Measurements from ENCODE around the gene PRSS57.

Gene PRSS57

DNA sequence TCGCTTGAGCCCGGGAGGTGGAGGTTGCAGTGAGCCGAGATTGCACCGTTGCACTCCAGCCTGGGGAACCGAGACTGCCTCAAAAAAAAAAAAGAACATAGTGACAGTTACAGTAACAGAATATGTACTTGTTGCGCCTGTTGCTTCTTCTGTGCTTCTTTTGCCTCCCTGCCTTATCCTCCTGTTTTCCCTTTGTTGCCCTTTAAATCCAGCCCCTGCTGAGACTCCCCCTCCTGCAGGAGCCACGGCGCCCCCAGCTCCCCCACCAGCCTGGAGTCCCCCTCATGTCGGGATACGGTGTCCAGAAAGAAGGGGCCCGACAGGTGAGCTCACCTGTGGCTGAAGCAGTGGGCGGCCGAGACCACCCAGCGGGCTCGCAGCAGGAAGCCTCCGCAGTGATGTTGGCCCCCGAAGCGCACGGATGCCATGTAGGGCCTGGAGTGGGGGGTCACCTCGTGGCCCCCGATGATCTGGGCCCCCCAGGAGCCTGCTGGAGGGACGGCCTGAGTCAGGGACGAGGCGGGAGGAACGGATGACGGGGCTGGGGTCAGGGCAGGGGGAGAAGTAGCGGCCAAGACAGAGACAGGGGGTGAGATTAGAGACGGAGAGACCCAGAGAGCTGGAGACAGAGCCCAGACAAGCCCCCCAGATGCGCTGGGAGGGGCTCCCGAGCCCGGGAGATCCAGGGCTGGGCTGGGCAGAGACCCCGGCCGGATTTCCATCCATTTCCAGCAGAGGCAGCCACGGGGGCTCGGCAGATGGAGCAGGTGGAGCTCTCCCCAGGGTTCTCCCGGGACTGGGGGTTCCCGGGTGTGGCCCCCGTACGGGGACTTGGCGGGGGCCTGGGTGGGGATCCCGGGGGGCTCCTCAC is 536 bp downstream of the PRSS57 start:
- no peaks in the 10 kb centered on the region for H3K4me1 ChIP-seq (ENCODE audit: control insufficient read depth in 2 of 2, insufficient read depth in 2 of 2, low read length in 2 of 2)
- no peak overlapping the region for H3K4me3 ChIP-seq (ENCODE audit: low read length in 2 of 2)
- no peaks in the 10 kb centered on the region for H3K36me3 ChIP-seq (ENCODE audit: control insufficient read depth in 2 of 2, insufficient read depth in 2 of 2, low read length in 2 of 2)
- no peak overlapping the region for H3K27ac ChIP-seq (ENCODE audit: low read depth in 2 of 2, low read length in 2 of 2)
- no peaks in the 10 kb centered on the region for H3K9me3 ChIP-seq (ENCODE audit: control insufficient read depth in 2 of 2, low read length in 2 of 2)
- H3K27me3 ChIP-seq (ENCODE audit: control insufficient read depth in 2 of 2, insufficient read depth in 2 of 2, low read length in 2 of 2) = peaks cover 0 to 4% of the 10 kb centered on the region in 2 donors
- no peak overlapping the region for H3K9ac ChIP-seq (ENCODE audit: low read depth in 1 of 2, low read length in 2 of 2)

DNA sequence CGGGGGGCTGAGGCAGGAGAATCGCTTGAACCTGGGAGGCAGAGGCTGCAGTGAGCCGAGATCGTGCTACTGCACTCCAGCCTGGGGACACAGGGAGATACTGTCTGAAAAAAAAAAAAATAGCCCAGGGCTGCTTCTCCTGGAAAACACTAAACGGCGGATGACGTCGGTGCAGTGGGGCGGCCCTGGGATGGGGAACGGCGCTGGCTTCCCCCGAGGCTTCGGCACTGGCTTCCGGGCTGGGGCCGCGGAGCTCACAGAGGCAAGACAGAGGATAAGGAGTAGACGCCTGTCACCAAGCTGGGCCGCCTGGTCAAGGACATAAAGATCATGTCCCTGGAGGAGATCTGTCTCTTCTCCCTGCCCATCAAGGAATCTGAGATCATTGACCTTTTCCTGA is 5.0 kb downstream of the PRSS57 start:
- H3K36me3 ChIP-seq (ENCODE audit: control insufficient read depth in 2 of 2, insufficient read depth in 2 of 2, low read length in 2 of 2) = no peaks in the 10 kb centered on the region
- no peaks in the 10 kb centered on the region for H3K4me1 ChIP-seq (ENCODE audit: control insufficient read depth in 2 of 2, insufficient read depth in 2 of 2, low read length in 2 of 2)
- H3K4me3 ChIP-seq (ENCODE audit: low read length in 2 of 2) = no peak overlapping the region
- H3K27me3 ChIP-seq (ENCODE audit: control insufficient read depth in 2 of 2, insufficient read depth in 2 of 2, low read length in 2 of 2) = no peaks in the 10 kb centered on the region
- H3K9me3 ChIP-seq (ENCODE audit: control insufficient read depth in 2 of 2, low read length in 2 of 2) = no peaks in the 10 kb centered on the region
- H3K9ac ChIP-seq (ENCODE audit: low read depth in 1 of 2, low read length in 2 of 2) = no peak overlapping the region
- H3K27ac ChIP-seq (ENCODE audit: low read depth in 2 of 2, low read length in 2 of 2) = no peak overlapping the region

DNA sequence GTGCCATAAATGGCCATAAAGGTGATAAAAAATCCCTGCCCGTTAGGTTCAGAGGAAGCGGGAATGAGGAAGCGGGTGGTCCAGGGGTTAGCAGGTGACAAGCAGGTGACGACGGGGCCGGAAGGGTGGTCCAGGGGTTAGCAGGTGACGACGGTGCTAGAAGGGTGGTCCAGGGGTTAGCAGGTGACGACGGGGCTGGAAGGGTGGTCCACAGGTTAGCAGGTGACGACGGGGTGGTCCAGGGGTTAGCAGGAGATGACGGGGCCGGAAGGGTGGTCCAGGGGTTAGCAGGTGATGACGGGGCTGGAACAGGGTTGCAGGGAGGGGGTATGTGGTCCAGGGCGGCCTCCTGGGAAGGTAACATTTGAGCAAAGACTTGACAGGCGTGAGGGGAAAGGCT is 6.3 kb downstream of the PRSS57 start:
- H3K27ac ChIP-seq (ENCODE audit: low read depth in 2 of 2, low read length in 2 of 2) = no peak overlapping the region
- no peak overlapping the region for H3K9ac ChIP-seq (ENCODE audit: low read depth in 1 of 2, low read length in 2 of 2)
- no peaks in the 10 kb centered on the region for H3K9me3 ChIP-seq (ENCODE audit: control insufficient read depth in 2 of 2, low read length in 2 of 2)
- H3K36me3 ChIP-seq (ENCODE audit: control insufficient read depth in 2 of 2, insufficient read depth in 2 of 2, low read length in 2 of 2) = no peaks in the 10 kb centered on the region
- H3K27me3 ChIP-seq (ENCODE audit: control insufficient read depth in 2 of 2, insufficient read depth in 2 of 2, low read length in 2 of 2) = no peaks in the 10 kb centered on the region
- no peak overlapping the region for H3K4me3 ChIP-seq (ENCODE audit: low read length in 2 of 2)
- no peaks in the 10 kb centered on the region for H3K4me1 ChIP-seq (ENCODE audit: control insufficient read depth in 2 of 2, insufficient read depth in 2 of 2, low read length in 2 of 2)

DNA sequence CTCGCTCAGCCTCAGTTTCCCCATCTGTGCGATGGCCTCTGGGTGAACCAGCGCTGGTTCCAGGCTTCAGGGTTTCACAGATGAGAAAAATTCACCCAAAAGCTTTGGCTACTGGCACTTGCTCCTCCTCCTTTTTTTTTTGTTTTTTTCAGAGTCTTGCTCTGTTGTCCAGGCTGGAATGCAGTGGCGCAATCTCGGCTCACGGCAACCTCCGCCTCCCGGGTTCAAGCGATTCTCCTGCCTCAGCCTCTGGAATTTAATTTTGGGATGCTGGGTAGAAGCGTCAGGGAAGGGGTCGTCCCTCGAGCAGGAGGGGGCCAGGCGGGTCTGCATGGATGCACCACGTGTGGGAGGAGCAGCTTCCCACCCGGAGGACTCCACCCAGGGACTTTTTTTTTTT is 7.0 kb downstream of the PRSS57 start:
- Histone ChIP-seq H3K36me3 (ENCODE audit: control insufficient read depth in 2 of 2, insufficient read depth in 2 of 2, low read length in 2 of 2) (no peaks in the 10 kb centered on the region), H3K9me3 (ENCODE audit: control insufficient read depth in 2 of 2, low read length in 2 of 2) (no peaks in the 10 kb centered on the region), H3K9ac (ENCODE audit: low read depth in 1 of 2, low read length in 2 of 2) (no peak overlapping the region), H3K27ac (ENCODE audit: low read depth in 2 of 2, low read length in 2 of 2) (no peak overlapping the region), H3K4me3 (ENCODE audit: low read length in 2 of 2) (no peak overlapping the region), H3K4me1 (ENCODE audit: control insufficient read depth in 2 of 2, insufficient read depth in 2 of 2, low read length in 2 of 2) (no peaks in the 10 kb centered on the region), H3K27me3 (ENCODE audit: control insufficient read depth in 2 of 2, insufficient read depth in 2 of 2, low read length in 2 of 2) (no peaks in the 10 kb centered on the region)

DNA sequence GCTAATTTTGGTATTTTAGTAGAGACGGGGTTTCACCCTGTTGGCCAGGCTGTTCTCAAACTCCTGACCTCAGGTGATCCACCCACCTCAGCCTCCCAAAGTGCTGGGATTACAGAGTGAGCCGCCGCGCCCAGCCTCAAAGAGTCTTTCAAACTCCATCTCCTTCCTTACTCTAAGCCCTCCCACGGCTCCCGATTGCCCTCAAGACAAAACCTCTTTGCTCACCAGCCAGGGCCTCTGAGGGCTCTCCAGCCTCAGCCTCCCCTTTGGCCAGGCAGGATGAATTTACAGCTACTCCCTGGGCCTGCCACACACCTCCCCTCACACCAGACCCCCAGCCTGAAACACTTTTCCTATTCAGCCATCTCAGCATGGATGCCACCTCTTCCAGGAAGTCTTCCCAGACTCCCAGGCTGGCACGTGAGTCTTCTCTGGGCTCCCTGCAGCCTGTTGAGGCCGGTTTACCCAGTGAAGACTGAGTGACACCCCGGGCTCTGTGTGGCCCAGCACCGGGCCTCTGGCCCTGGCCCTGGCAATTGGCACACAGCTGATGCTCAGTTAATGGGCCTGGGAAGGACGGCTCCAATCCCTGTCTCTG is 7.6 kb downstream of the PRSS57 start:
- Histone ChIP-seq H3K9ac (ENCODE audit: low read depth in 1 of 2, low read length in 2 of 2) (no peak overlapping the region), H3K27me3 (ENCODE audit: control insufficient read depth in 2 of 2, insufficient read depth in 2 of 2, low read length in 2 of 2) (no peaks in the 10 kb centered on the region), H3K36me3 (ENCODE audit: control insufficient read depth in 2 of 2, insufficient read depth in 2 of 2, low read length in 2 of 2) (no peaks in the 10 kb centered on the region), H3K27ac (ENCODE audit: low read depth in 2 of 2, low read length in 2 of 2) (no peak overlapping the region), H3K4me1 (ENCODE audit: control insufficient read depth in 2 of 2, insufficient read depth in 2 of 2, low read length in 2 of 2) (no peaks in the 10 kb centered on the region), H3K9me3 (ENCODE audit: control insufficient read depth in 2 of 2, low read length in 2 of 2) (no peaks in the 10 kb centered on the region), H3K4me3 (ENCODE audit: low read length in 2 of 2) (no peak overlapping the region)

DNA sequence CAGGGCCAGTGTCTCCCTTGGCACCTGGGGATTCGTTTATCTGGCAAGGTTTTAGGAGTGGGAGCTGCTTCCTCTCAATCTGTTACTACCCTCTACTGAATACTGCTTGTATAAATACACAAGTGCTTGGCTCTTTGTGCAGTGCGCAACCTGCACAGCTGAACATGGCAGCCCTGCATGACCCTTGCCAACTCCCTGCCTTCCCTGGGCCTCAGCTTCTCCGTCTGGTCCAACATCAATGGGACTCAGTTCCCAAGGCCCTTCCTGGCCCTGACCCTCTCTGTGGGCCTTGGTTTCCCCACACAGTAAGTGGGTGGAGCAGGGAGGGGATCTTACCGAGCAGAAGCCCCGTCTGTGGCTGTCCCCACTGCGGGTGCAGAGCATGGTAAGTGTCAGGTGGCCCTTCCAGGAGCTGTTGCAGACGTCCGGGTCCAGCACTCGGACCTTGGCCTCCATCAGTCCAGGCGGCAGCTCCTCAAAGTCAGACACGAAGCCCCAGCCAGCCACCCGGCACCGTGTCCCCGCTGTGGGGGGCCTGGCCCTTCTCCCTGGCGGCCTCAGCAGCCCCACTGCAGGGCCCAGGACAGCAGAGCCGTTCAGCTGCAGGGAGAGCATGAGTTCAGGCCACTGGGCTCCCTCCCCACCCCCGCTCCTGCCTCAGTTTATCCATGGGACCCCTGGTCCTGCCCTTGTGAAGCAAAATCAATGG is 8.5 kb downstream of the PRSS57 start:
- Histone ChIP-seq H3K9me3 (ENCODE audit: control insufficient read depth in 2 of 2, low read length in 2 of 2) (no peaks in the 10 kb centered on the region), H3K4me3 (ENCODE audit: low read length in 2 of 2) (no peak overlapping the region), H3K9ac (ENCODE audit: low read depth in 1 of 2, low read length in 2 of 2) (no peak overlapping the region), H3K36me3 (ENCODE audit: control insufficient read depth in 2 of 2, insufficient read depth in 2 of 2, low read length in 2 of 2) (no peaks in the 10 kb centered on the region), H3K4me1 (ENCODE audit: control insufficient read depth in 2 of 2, insufficient read depth in 2 of 2, low read length in 2 of 2) (no peaks in the 10 kb centered on the region), H3K27me3 (ENCODE audit: control insufficient read depth in 2 of 2, insufficient read depth in 2 of 2, low read length in 2 of 2) (no peaks in the 10 kb centered on the region), H3K27ac (ENCODE audit: low read depth in 2 of 2, low read length in 2 of 2) (no peak overlapping the region)

DNA sequence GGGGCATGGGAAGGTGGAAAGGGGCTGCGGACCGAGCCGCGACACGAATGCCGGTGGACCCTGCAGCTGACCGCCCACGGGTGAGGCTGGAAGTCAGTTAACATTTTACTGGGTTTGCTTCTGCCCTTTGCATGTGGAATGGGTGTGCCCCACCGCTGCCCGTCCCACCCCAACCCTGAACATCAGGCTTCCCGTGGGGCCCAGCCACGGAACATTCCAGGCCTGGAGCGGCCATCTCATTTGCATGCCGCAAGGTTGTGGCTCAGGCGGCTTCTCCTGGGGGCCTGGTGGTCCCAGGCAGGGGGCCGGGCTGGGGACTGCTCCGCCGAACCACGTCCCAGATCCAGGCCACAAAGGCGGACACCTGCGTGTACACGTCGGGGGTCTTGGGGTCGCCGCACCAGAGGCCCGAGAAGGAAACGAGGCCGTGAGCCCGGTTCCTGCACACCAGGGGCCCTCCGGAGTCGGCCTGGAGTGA is 9.8 kb downstream of the PRSS57 start:
- H3K27ac ChIP-seq (ENCODE audit: low read depth in 2 of 2, low read length in 2 of 2) = no peak overlapping the region
- H3K27me3 ChIP-seq (ENCODE audit: control insufficient read depth in 2 of 2, insufficient read depth in 2 of 2, low read length in 2 of 2) = no peaks in the 10 kb centered on the region
- no peaks in the 10 kb centered on the region for H3K4me1 ChIP-seq (ENCODE audit: control insufficient read depth in 2 of 2, insufficient read depth in 2 of 2, low read length in 2 of 2)
- H3K36me3 ChIP-seq (ENCODE audit: control insufficient read depth in 2 of 2, insufficient read depth in 2 of 2, low read length in 2 of 2) = no peaks in the 10 kb centered on the region
- H3K9me3 ChIP-seq (ENCODE audit: control insufficient read depth in 2 of 2, low read length in 2 of 2) = no peaks in the 10 kb centered on the region
- no peak overlapping the region for H3K9ac ChIP-seq (ENCODE audit: low read depth in 1 of 2, low read length in 2 of 2)
- H3K4me3 ChIP-seq (ENCODE audit: low read length in 2 of 2) = no peak overlapping the region

DNA sequence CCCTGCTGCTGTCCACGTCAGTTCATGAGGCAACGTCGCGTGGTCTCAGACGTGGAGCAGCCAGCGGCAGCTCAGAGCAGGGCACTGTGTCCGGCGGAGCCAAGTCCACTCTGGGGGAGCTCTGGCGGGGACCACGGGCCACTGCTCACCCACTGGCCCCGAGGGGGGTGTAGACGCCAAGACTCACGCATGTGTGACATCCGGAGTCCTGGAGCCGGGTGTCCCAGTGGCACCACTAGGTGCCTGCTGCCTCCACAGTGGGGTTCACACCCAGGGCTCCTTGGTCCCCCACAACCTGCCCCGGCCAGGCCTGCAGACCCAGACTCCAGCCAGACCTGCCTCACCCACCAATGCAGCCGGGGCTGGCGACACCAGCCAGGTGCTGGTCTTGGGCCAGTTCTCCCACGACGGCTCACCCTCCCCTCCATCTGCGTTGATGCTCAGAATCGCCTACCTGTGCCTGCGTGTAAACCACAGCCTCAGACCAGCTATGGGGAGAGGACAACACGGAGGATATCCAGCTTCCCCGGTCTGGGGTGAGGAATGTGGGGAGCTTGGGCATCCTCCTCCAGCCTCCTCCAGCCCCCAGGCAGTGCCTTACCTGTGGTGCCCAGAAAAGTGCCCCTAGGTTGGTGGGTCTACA is 12.5 kb downstream of the PRSS57 start:
- H3K27me3 ChIP-seq (ENCODE audit: control insufficient read depth in 2 of 2, insufficient read depth in 2 of 2, low read length in 2 of 2) = peaks cover 0 to 2% of the 10 kb centered on the region in 2 donors
- peaks cover 1 to 7% of the 10 kb centered on the region in 2 donors for H3K4me1 ChIP-seq (ENCODE audit: control insufficient read depth in 2 of 2, insufficient read depth in 2 of 2, low read length in 2 of 2)
- no peak overlapping the region for H3K4me3 ChIP-seq (ENCODE audit: low read length in 2 of 2)
- H3K9me3 ChIP-seq (ENCODE audit: control insufficient read depth in 2 of 2, low read length in 2 of 2) = no peaks in the 10 kb centered on the region
- H3K36me3 ChIP-seq (ENCODE audit: control insufficient read depth in 2 of 2, insufficient read depth in 2 of 2, low read length in 2 of 2) = no peaks in the 10 kb centered on the region
- H3K27ac ChIP-seq (ENCODE audit: low read depth in 2 of 2, low read length in 2 of 2) = no peak overlapping the region
- H3K9ac ChIP-seq (ENCODE audit: low read depth in 1 of 2, low read length in 2 of 2) = no peak overlapping the region

DNA sequence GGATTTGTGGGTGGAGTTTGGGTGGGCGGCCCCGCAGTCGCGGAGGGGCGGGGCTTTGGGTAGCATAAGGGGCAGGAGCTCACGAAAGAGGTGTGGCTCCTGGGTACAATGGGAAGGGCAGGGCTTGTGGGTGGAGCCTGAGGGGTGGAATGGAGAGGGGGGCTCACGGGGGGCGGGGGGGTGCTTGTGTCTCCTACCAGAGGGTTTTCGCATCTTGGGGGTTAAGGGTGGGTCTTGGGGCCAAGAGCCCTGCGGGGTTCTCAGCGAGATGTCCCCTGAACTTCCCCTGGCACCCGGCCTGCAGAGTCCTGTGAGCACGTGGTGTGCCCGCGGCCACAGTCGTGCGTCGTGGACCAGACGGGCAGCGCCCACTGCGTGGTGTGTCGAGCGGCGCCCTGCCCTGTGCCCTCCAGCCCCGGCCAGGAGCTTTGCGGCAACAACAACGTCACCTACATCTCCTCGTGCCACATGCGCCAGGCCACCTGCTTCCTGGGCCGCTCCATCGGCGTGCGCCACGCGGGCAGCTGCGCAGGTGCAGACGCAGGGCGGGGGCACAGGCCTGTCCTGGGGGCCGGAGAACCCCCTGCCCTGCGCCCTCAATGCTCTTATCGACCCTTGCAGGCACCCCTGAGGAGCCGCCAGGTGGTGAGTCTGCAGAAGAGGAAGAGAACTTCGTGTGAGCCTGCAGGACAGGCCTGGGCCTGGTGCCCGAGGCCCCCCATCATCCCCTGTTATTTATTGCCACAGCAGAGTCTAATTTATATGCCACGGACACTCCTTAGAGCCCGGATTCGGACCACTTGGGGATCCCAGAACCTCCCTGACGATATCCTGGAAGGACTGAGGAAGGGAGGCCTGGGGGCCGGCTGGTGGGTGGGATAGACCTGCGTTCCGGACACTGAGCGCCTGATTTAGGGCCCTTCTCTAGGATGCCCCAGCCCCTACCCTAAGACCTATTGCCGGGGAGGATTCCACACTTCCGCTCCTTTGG is 13.9 kb downstream of the PRSS57 start:
- H3K4me1 ChIP-seq (ENCODE audit: control insufficient read depth in 2 of 2, insufficient read depth in 2 of 2, low read length in 2 of 2) = peaks cover 5 to 7% of the 10 kb centered on the region in 2 donors
- no peak overlapping the region for H3K9ac ChIP-seq (ENCODE audit: low read depth in 1 of 2, low read length in 2 of 2)
- H3K9me3 ChIP-seq (ENCODE audit: control insufficient read depth in 2 of 2, low read length in 2 of 2) = no peaks in the 10 kb centered on the region
- H3K36me3 ChIP-seq (ENCODE audit: control insufficient read depth in 2 of 2, insufficient read depth in 2 of 2, low read length in 2 of 2) = no peaks in the 10 kb centered on the region
- H3K27ac ChIP-seq (ENCODE audit: low read depth in 2 of 2, low read length in 2 of 2) = peak overlapping the region; percentile 83 to 88
- H3K4me3 ChIP-seq (ENCODE audit: low read length in 2 of 2) = peak overlapping the region in 1 of 2 donors; percentile 65
- H3K27me3 ChIP-seq (ENCODE audit: control insufficient read depth in 2 of 2, insufficient read depth in 2 of 2, low read length in 2 of 2) = peaks cover 3 to 8% of the 10 kb centered on the region in 2 donors

All from mucosa of rectum (tissue), 2 donors.